ENCODE results near the gene LSMEM2.

The LSMEM2 gene

GRCh38 chr3:50254577-50255250, 24.2 kb upstream of the LSMEM2 start:
- TF ChIP-seq CTCF (IDR thresholded peaks at IDR 0.05; ENCODE audit: insufficient read depth, low read depth, low read length, missing control alignments): no peak
- H3K4me3 ChIP-seq (ENCODE audit: low read depth, low read length): no peak overlapping the region
- no peak for DNase-seq (ENCODE audit: low read depth)

GRCh38 chr3:50255251-50255615, 23.7 kb upstream of the LSMEM2 start:
- no peak for DNase-seq (ENCODE audit: low read depth)
- no peak overlapping the region for H3K4me3 ChIP-seq (ENCODE audit: low read depth, low read length)
- TF ChIP-seq CTCF (IDR thresholded peaks at IDR 0.05; ENCODE audit: insufficient read depth, low read depth, low read length, missing control alignments): no peak

GRCh38 chr3:50256978-50257890, 21.7 kb upstream of the LSMEM2 start:
- peak; percentile 61 for TF ChIP-seq CTCF (IDR thresholded peaks at IDR 0.05; ENCODE audit: insufficient read depth, low read depth, low read length, missing control alignments)
- peak; percentile 48 for DNase-seq (ENCODE audit: low read depth)
- no peak overlapping the region for H3K4me3 ChIP-seq (ENCODE audit: low read depth, low read length)

- no peak for DNase-seq (ENCODE audit: low read depth)
- TF ChIP-seq CTCF (IDR thresholded peaks at IDR 0.05; ENCODE audit: insufficient read depth, low read depth, low read length, missing control alignments): no peak
- H3K4me3 ChIP-seq (ENCODE audit: low read depth, low read length): no peak overlapping the region
Measured at GRCh38 chr3:50258029-50258680, 20.7 kb upstream of the LSMEM2 start.

- H3K4me3 ChIP-seq (ENCODE audit: low read depth, low read length): no peak overlapping the region
- no peak for TF ChIP-seq CTCF (IDR thresholded peaks at IDR 0.05; ENCODE audit: insufficient read depth, low read depth, low read length, missing control alignments)
- no peak for DNase-seq (ENCODE audit: low read depth)
Measured at GRCh38 chr3:50258979-50259378, 19.9 kb upstream of the LSMEM2 start.

GRCh38 chr3:50259432-50260026, 19.4 kb upstream of the LSMEM2 start:
- H3K4me3 ChIP-seq (ENCODE audit: low read depth, low read length): no peak overlapping the region; the same call in 1 of the 2 replicates
- TF ChIP-seq CTCF (IDR thresholded peaks at IDR 0.05; ENCODE audit: insufficient read depth, low read depth, low read length, missing control alignments): no peak
- no peak for DNase-seq (ENCODE audit: low read depth)

All from GM12865 (cell line).